WTC11 (cell line): Measurements from ENCODE around the gene AFF3. TPM values are rescaled to one million over a fixed set of nuclear protein-coding genes. Genes with fewer than 3 reads are reported as not detected.

Experiments used
- ATAC-seq: fragments of 200-7000 bp; cut with Tn5 transposase; 2 replicates; pipeline ENCODE4 v1.10.0; 2021; ENCODE audit warnings: mild to moderate bottlenecking, moderate library complexity
- CTCF ChIA-PET: fragments of 300-600 bp; sonication (Branson Sonifier 250); formaldehyde crosslinking; loops from one replicate; lab custom pipeline; 2021; ENCODE audit warnings: antibody characterized with exemption; lab: Charles Lee
- POLR2A ChIA-PET: fragments of 350-600 bp; sonication (Branson Sonifier 250); formaldehyde crosslinking; loops from one replicate; lab custom pipeline; 2021; ENCODE audit warnings: antibody characterized with exemption; lab: Charles Lee
- DNase-seq: peaks from one replicate; pipeline ENCODE4 v3.0.0; 2021; ENCODE audit warnings: low spot score
- H3K27ac Mint-ChIP-seq: 2 replicates; pipeline ENCODE4 v1.8.0; 2021; ENCODE audit warnings: mixed read lengths
- H3K27me3 Mint-ChIP-seq: 2 replicates; pipeline ENCODE4 v1.8.0; 2021; ENCODE audit warnings: low read depth, mild to moderate bottlenecking, moderate library complexity, mixed read lengths
- H3K36me3 Mint-ChIP-seq: 2 replicates; pipeline ENCODE4 v1.8.0; 2021; ENCODE audit warnings: mixed read lengths
- H3K4me1 Mint-ChIP-seq: 2 replicates; pipeline ENCODE4 v1.8.0; 2022; ENCODE audit warnings: mixed read lengths
- H3K4me3 Mint-ChIP-seq: 2 replicates; pipeline ENCODE4 v1.8.0; 2021; ENCODE audit warnings: mild to moderate bottlenecking, moderate library complexity, mixed read lengths
- H3K9me3 Mint-ChIP-seq: 2 replicates; pipeline ENCODE4 v1.8.0; 2021; ENCODE audit warnings: mixed read lengths
- CREM ChIP-seq: sonication (generic); formaldehyde crosslinking; IDR thresholded peaks from 2 replicates; pipeline ENCODE4 v1.8.1; 2022; ENCODE audit warnings: mild to moderate bottlenecking, missing genetic modification reagents, moderate library complexity
- ELF4 ChIP-seq: sonication (generic); formaldehyde crosslinking; IDR thresholded peaks from 2 replicates; pipeline ENCODE4 v1.8.1; 2022; ENCODE audit warnings: low read depth, mild to moderate bottlenecking, moderate library complexity, missing genetic modification reagents
- FOXK1 ChIP-seq: sonication (generic); formaldehyde crosslinking; IDR thresholded peaks from 2 replicates; pipeline ENCODE4 v1.8.0; 2022; ENCODE audit warnings: mild to moderate bottlenecking, moderate library complexity, missing genetic modification reagents
- JUN ChIP-seq: sonication (generic); formaldehyde crosslinking; IDR thresholded peaks from 2 replicates; pipeline ENCODE4 v1.8.0; 2023; ENCODE audit warnings: mild to moderate bottlenecking, missing genetic modification reagents
- KAT7 ChIP-seq: sonication (generic); formaldehyde crosslinking; IDR thresholded peaks from 2 replicates; pipeline ENCODE4 v1.8.1; 2023; ENCODE audit warnings: missing genetic modification reagents, mild to moderate bottlenecking, borderline replicate concordance
- NFYB ChIP-seq: sonication (generic); formaldehyde crosslinking; conservative IDR thresholded peaks from 2 replicates; pipeline ENCODE4 v1.8.0; 2022; ENCODE audit warnings: low read depth, missing genetic modification reagents
- NR2C2 ChIP-seq: sonication (generic); formaldehyde crosslinking; IDR thresholded peaks from 2 replicates; pipeline ENCODE4 v1.8.0; 2022; ENCODE audit warnings: mild to moderate bottlenecking, missing genetic modification reagents
- RORB ChIP-seq: fragments of 250-450 bp; sonication (Bioruptor Pico); IDR thresholded peaks from 2 replicates; pipeline ENCODE4 v1.9.0; 2021; ENCODE audit warnings: mild to moderate bottlenecking
- TCF7 ChIP-seq: sonication (generic); formaldehyde crosslinking; IDR thresholded peaks from 2 replicates; pipeline ENCODE4 v1.8.0; 2022; ENCODE audit warnings: mild to moderate bottlenecking, low read depth, missing genetic modification reagents, moderate library complexity
- TP53 ChIP-seq: sonication (generic); formaldehyde crosslinking; IDR thresholded peaks from 2 replicates; pipeline ENCODE4 v1.8.1; 2023; ENCODE audit warnings: mild to moderate bottlenecking, missing genetic modification reagents
- ZNF416 ChIP-seq: fragments of 250-450 bp; sonication (Bioruptor Pico); IDR thresholded peaks from 2 replicates; pipeline ENCODE4 v1.9.0; 2021; ENCODE audit warnings: mild to moderate bottlenecking, inconsistent platforms
- total RNA-seq: library from RNA; stranded (reverse); gene quantifications from 3 replicates; pipeline ENCODE4 v1.2.3, GENCODE V29; 2021
- TF ChIP-seq, protein P1 (sequence below): sonication (generic); formaldehyde crosslinking; IDR thresholded peaks from 2 replicates; pipeline ENCODE4 v1.8.1; 2023; ENCODE audit warnings: mild to moderate bottlenecking, moderate library complexity, missing genetic modification reagents
- TF ChIP-seq, protein P2 (sequence below): fragments of 250-450 bp; sonication (Bioruptor Pico); IDR thresholded peaks from 2 replicates; pipeline ENCODE4 v1.9.0; 2021; ENCODE audit warnings: mild to moderate bottlenecking
- TF ChIP-seq, protein P3 (sequence below): sonication (generic); formaldehyde crosslinking; IDR thresholded peaks from 2 replicates; pipeline ENCODE4 v1.8.1; 2023; ENCODE audit warnings: mild to moderate bottlenecking, missing genetic modification reagents
- TF ChIP-seq, protein P4 (sequence below): fragments of 250-450 bp; sonication (Bioruptor Pico); IDR thresholded peaks from 2 replicates; pipeline ENCODE4 v1.8.0; 2021; ENCODE audit warnings: mild to moderate bottlenecking
- TF ChIP-seq, protein P5 (sequence below): sonication (generic); formaldehyde crosslinking; IDR thresholded peaks from 2 replicates; pipeline ENCODE4 v1.8.1; 2022; ENCODE audit warnings: mild to moderate bottlenecking, moderate library complexity, missing genetic modification reagents
- TF ChIP-seq, protein P6 (sequence below): sonication (generic); formaldehyde crosslinking; IDR thresholded peaks from 2 replicates; pipeline ENCODE4 v1.8.1; 2022; ENCODE audit warnings: mild to moderate bottlenecking, missing genetic modification reagents, moderate library complexity, borderline replicate concordance

The AFF3 gene
- total RNA-seq, 1 experiment from 2014 or later: 1.2 TPM

DNA sequence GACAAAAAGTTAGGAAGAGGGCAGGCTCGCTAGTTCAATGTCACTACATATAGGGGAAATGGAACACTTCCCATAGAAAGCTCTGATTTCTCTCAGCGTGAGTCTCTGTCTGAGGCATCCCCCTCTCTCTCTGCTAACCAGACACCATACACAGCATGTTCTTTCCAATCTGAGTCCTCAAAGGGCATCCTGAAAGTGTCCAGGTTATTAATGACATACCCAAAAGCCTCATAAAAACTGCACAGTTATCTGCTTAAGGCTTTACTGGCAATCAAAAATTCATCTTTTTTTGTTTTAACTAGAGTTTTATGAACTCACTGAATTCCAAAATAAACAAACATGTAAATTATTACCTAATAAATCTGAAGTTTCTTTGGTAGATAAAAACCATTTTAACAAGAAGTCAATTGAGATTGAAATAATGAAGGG, 137.4 kb downstream of the AFF3 start:
- no peak overlapping the region for H3K27ac Mint-ChIP-seq
- DNase-seq: no peak
- no peaks in the 10 kb centered on the region for H3K27me3 Mint-ChIP-seq
- ATAC-seq: no peak
- H3K9me3 Mint-ChIP-seq: no peaks in the 10 kb centered on the region
- ChIA-PET POLR2A (no interaction called here), CTCF (no interaction called here)
- no peaks in the 10 kb centered on the region for H3K4me1 Mint-ChIP-seq
- TF ChIP-seq RORB (CRISPR knock-in tag) (peak; percentile 8; the same call in 1 of the 2 replicates), NR2C2 (no peak)
- TF ChIP-seq, protein P1, sequence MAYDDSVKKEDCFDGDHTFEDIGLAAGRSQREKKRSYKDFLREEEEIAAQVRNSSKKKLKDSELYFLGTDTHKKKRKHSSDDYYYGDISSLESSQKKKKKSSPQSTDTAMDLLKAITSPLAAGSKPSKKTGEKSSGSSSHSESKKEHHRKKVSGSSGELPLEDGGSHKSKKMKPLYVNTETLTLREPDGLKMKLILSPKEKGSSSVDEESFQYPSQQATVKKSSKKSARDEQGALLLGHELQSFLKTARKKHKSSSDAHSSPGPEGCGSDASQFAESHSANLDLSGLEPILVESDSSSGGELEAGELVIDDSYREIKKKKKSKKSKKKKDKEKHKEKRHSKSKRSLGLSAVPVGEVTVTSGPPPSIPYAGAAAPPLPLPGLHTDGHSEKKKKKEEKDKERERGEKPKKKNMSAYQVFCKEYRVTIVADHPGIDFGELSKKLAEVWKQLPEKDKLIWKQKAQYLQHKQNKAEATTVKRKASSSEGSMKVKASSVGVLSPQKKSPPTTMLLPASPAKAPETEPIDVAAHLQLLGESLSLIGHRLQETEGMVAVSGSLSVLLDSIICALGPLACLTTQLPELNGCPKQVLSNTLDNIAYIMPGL (CRISPR knock-in tag): no peak
- no peak overlapping the region for H3K4me3 Mint-ChIP-seq
- H3K36me3 Mint-ChIP-seq: no peaks in the 10 kb centered on the region

DNA sequence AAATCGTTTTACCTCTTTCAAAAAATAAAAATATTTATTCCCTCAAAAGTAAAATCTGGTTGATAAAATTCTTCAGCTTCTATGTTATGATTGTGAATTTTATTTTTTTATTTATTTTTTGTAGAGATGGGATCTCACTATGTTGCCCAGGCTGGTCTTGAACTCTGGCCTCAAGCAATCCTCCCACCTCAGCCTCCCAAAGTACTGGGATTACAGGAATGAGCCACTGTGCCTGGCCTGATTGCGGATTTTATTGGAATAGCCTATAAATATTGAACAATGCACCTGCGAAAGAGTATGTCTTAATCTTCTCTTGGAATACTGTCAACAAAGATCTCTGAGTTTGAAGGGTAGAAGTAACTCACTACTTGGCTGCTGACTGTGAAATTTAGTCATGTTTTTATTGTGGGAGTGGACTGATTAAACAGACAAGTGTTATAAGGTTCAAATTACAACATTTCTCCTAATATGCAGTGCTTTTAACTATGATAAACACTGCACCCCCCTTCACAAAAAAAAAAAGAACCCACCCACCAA, 138.0 kb downstream of the AFF3 start:
- POLR2A ChIA-PET: no interaction called here
- no peaks in the 10 kb centered on the region for H3K36me3 Mint-ChIP-seq
- no peaks in the 10 kb centered on the region for H3K4me1 Mint-ChIP-seq
- no peak overlapping the region for H3K4me3 Mint-ChIP-seq
- no peak overlapping the region for H3K27ac Mint-ChIP-seq
- no peak for ATAC-seq
- TF ChIP-seq TCF7 (CRISPR knock-in tag): no peak
- TF ChIP-seq, protein P2, sequence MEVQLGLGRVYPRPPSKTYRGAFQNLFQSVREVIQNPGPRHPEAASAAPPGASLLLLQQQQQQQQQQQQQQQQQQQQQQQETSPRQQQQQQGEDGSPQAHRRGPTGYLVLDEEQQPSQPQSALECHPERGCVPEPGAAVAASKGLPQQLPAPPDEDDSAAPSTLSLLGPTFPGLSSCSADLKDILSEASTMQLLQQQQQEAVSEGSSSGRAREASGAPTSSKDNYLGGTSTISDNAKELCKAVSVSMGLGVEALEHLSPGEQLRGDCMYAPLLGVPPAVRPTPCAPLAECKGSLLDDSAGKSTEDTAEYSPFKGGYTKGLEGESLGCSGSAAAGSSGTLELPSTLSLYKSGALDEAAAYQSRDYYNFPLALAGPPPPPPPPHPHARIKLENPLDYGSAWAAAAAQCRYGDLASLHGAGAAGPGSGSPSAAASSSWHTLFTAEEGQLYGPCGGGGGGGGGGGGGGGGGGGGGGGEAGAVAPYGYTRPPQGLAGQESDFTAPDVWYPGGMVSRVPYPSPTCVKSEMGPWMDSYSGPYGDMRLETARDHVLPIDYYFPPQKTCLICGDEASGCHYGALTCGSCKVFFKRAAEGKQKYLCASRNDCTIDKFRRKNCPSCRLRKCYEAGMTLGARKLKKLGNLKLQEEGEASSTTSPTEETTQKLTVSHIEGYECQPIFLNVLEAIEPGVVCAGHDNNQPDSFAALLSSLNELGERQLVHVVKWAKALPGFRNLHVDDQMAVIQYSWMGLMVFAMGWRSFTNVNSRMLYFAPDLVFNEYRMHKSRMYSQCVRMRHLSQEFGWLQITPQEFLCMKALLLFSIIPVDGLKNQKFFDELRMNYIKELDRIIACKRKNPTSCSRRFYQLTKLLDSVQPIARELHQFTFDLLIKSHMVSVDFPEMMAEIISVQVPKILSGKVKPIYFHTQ: no peak
- TF ChIP-seq, protein P3, sequence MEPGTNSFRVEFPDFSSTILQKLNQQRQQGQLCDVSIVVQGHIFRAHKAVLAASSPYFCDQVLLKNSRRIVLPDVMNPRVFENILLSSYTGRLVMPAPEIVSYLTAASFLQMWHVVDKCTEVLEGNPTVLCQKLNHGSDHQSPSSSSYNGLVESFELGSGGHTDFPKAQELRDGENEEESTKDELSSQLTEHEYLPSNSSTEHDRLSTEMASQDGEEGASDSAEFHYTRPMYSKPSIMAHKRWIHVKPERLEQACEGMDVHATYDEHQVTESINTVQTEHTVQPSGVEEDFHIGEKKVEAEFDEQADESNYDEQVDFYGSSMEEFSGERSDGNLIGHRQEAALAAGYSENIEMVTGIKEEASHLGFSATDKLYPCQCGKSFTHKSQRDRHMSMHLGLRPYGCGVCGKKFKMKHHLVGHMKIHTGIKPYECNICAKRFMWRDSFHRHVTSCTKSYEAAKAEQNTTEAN: no peak
- TF ChIP-seq, protein P4, sequence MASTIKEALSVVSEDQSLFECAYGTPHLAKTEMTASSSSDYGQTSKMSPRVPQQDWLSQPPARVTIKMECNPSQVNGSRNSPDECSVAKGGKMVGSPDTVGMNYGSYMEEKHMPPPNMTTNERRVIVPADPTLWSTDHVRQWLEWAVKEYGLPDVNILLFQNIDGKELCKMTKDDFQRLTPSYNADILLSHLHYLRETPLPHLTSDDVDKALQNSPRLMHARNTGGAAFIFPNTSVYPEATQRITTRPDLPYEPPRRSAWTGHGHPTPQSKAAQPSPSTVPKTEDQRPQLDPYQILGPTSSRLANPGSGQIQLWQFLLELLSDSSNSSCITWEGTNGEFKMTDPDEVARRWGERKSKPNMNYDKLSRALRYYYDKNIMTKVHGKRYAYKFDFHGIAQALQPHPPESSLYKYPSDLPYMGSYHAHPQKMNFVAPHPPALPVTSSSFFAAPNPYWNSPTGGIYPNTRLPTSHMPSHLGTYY (CRISPR knock-in tag): no peak
- no peak for TF ChIP-seq RORB (CRISPR knock-in tag)
- TF ChIP-seq TP53 (CRISPR knock-in tag): no peak
- TF ChIP-seq, protein P5, sequence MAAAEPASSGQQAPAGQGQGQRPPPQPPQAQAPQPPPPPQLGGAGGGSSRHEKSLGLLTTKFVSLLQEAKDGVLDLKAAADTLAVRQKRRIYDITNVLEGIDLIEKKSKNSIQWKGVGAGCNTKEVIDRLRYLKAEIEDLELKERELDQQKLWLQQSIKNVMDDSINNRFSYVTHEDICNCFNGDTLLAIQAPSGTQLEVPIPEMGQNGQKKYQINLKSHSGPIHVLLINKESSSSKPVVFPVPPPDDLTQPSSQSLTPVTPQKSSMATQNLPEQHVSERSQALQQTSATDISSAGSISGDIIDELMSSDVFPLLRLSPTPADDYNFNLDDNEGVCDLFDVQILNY (CRISPR knock-in tag): no peak
- TF ChIP-seq, protein P1 (CRISPR knock-in tag): no peak
- no peak for TF ChIP-seq FOXK1 (CRISPR knock-in tag)
- TF ChIP-seq, protein P6, sequence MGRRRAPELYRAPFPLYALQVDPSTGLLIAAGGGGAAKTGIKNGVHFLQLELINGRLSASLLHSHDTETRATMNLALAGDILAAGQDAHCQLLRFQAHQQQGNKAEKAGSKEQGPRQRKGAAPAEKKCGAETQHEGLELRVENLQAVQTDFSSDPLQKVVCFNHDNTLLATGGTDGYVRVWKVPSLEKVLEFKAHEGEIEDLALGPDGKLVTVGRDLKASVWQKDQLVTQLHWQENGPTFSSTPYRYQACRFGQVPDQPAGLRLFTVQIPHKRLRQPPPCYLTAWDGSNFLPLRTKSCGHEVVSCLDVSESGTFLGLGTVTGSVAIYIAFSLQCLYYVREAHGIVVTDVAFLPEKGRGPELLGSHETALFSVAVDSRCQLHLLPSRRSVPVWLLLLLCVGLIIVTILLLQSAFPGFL: no peak
- TF ChIP-seq NFYB (CRISPR knock-in tag): no peak
- TF ChIP-seq JUN (CRISPR knock-in tag): no peak
- no peak for TF ChIP-seq KAT7 (CRISPR knock-in tag)
- no peak for TF ChIP-seq ZNF416
- TF ChIP-seq ELF4 (CRISPR knock-in tag): no peak
- no peak for TF ChIP-seq CREM (CRISPR knock-in tag)
- no peaks in the 10 kb centered on the region for H3K9me3 Mint-ChIP-seq
- no peaks in the 10 kb centered on the region for H3K27me3 Mint-ChIP-seq
- CTCF ChIA-PET: no interaction called here
- no peak for DNase-seq
